ENCODE data around the gene FLII. TPM values are rescaled to one million over a fixed set of nuclear protein-coding genes. Genes with fewer than 3 reads are reported as not detected.

FLII gene
- total and polyA plus RNA-seq, 2 donors (not counting 3 experiments of a cell fraction or from before 2014, with no cell fraction given), result 397 to 582 TPM

DNA sequence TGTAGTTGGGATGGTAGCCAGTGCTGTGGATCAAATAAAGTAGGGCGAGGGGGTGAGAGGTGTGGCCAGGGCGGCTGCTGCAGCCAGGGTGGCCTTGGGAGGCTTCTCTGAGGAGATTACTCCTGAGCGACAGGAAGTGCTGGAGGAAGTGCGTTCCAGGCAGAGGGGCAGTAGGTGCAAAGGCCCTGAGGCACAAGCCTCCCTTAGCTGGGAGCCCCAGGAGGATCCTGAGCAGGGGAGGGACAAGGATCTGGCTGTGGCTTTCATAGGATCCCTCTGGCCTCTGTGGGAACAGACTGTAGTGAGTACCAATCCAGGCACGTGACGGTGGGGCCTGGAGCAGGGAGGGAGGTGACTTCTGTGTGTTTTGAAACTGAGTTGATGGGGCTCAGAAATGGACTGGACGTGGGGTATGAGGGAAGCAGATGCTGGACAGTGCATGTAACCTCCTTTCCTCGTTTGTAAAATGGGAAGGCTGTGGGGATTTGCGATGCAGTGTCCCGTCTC, 30.3 kb downstream of the FLII start:
- H3K9me1 ChIP-seq (replicated peaks; ENCODE audit: control insufficient read depth, extremely low read depth, insufficient read depth, low read length), result no peaks in the 10 kb centered on the region
- H3K4me3 ChIP-seq (replicated peaks in 1 of 3; ENCODE audit: insufficient read depth in 1 of 3, low read depth in 1 of 3, low read length in 3 of 3), result no peak overlapping the region
- peaks cover 0 to 4% of the 10 kb centered on the region in 2 experiments for H3K36me3 ChIP-seq (ENCODE audit: control insufficient read depth in 2 of 2, extremely low read depth in 1 of 2, insufficient read depth in 2 of 2, low read length in 2 of 2)
- H3K9ac ChIP-seq (replicated peaks; ENCODE audit: extremely low read depth, insufficient read depth, low read length), result no peak overlapping the region
- ChIA-PET POLR2A (no interaction called here), CTCF (no interaction called here)
- H3K4me1 ChIP-seq (ENCODE audit: control insufficient read depth, extremely low read depth, insufficient read depth, low read length), result peaks cover 12% of the 10 kb centered on the region
- H3K27me3 ChIP-seq (ENCODE audit: control insufficient read depth in 2 of 2, insufficient read depth in 2 of 2, low read length in 2 of 2), result no peaks in the 10 kb centered on the region
- no peak overlapping the region for H3K27ac ChIP-seq (ENCODE audit: insufficient read depth, low read depth, low read length)
- peaks cover 45% of the 10 kb centered on the region for H3K79me2 ChIP-seq (ENCODE audit: control insufficient read depth, insufficient read depth, low read length)
- TF ChIP-seq FOS (IDR thresholded peaks at IDR 0.05; ENCODE audit: borderline replicate concordance, insufficient read depth, low read length) (no peak), MYC (IDR thresholded peaks at IDR 0.05; ENCODE audit: low read depth, low read length) (no peak), EZH2 (IDR thresholded peaks at IDR 0.05; ENCODE audit: borderline replicate concordance, low read depth, low read length, severe bottlenecking) (no peak), POLR2AphosphoS5 (IDR thresholded peaks at IDR 0.05; ENCODE audit: insufficient read depth, low read depth, low read length) (no peak), POLR2A (IDR thresholded peaks at IDR 0.05; ENCODE audit: low read depth, low read length) (no peak)
- TF ChIP-seq, protein P1, sequence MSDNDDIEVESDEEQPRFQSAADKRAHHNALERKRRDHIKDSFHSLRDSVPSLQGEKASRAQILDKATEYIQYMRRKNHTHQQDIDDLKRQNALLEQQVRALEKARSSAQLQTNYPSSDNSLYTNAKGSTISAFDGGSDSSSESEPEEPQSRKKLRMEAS (IDR thresholded peaks at IDR 0.05; ENCODE audit: insufficient read depth, insufficient read length), result no peak
- no peak overlapping the region for H3K4me2 ChIP-seq (ENCODE audit: insufficient read depth, low read length)
- H2AFZ ChIP-seq (ENCODE audit: low read depth, low read length), result no peak overlapping the region
- DNase-seq (ENCODE audit: low read depth, low spot score) (no peak), FAIRE-seq (no peak)
- intact Hi-C loops (cut with micrococcal nuclease), result no loop called here
- H3K9me3 ChIP-seq (replicated peaks; ENCODE audit: control insufficient read depth, insufficient read depth, low read length), result no peaks in the 10 kb centered on the region
- dilution Hi-C loops (cut with MboI; ENCODE audit: extremely low pct_ligation_motif_present, low sequenced_read_pairs), result no loop called here
- no TSS peak for BruUV-seq (replicated peaks)
- H4K20me1 ChIP-seq (replicated peaks; ENCODE audit: control insufficient read depth, extremely low read depth, insufficient read depth, low read length), result no peaks in the 10 kb centered on the region

GRCh38 chr17:18227635-18228034, 30.9 kb downstream of the FLII start:
- Histone ChIP-seq H2AFZ (ENCODE audit: low read depth, low read length) (no peak overlapping the region), H3K4me2 (ENCODE audit: insufficient read depth, low read length) (no peak overlapping the region), H3K27ac (ENCODE audit: insufficient read depth, low read depth, low read length) (no peak overlapping the region), H3K4me1 (ENCODE audit: control insufficient read depth, extremely low read depth, insufficient read depth, low read length) (peaks cover 12% of the 10 kb centered on the region), H3K79me2 (ENCODE audit: control insufficient read depth, insufficient read depth, low read length) (peaks cover 45% of the 10 kb centered on the region), H3K9me3 (replicated peaks; ENCODE audit: control insufficient read depth, insufficient read depth, low read length) (no peaks in the 10 kb centered on the region), H3K4me3 (replicated peaks in 1 of 3; ENCODE audit: insufficient read depth in 1 of 3, low read depth in 1 of 3, low read length in 3 of 3) (no peak overlapping the region), H3K9ac (replicated peaks; ENCODE audit: extremely low read depth, insufficient read depth, low read length) (no peak overlapping the region), H3K9me1 (replicated peaks; ENCODE audit: control insufficient read depth, extremely low read depth, insufficient read depth, low read length) (no peaks in the 10 kb centered on the region), H3K27me3 (ENCODE audit: control insufficient read depth in 2 of 2, insufficient read depth in 2 of 2, low read length in 2 of 2) (no peaks in the 10 kb centered on the region), H4K20me1 (replicated peaks; ENCODE audit: control insufficient read depth, extremely low read depth, insufficient read depth, low read length) (no peaks in the 10 kb centered on the region), H3K36me3 (ENCODE audit: control insufficient read depth in 2 of 2, extremely low read depth in 1 of 2, insufficient read depth in 2 of 2, low read length in 2 of 2) (no peaks in the 10 kb centered on the region)
- intact Hi-C loops (cut with micrococcal nuclease), result no loop called here
- TF ChIP-seq GATA2 (IDR thresholded peaks at IDR 0.05; ENCODE audit: insufficient read depth, insufficient read length, low read depth, low read length) (no peak), MYC (IDR thresholded peaks at IDR 0.05; ENCODE audit: low read depth, low read length) (no peak)
- BruUV-seq (replicated peaks), result no TSS peak
- ChIA-PET POLR2A (no interaction called here), CTCF (no interaction called here)
- no peak for FAIRE-seq
- DNase-seq (ENCODE audit: low read depth, low spot score), result no peak
- dilution Hi-C loops (cut with MboI; ENCODE audit: extremely low pct_ligation_motif_present, low sequenced_read_pairs), result no loop called here

Data from endothelial cell of umbilical vein (primary cell).